IMR-90 (cell line): ENCODE measurements around the gene SMTN. TPM values are rescaled to one million over a fixed set of nuclear protein-coding genes. Genes with fewer than 3 reads are reported as not detected.

Source experiments
- ATAC-seq: fragments of 200-7000 bp; cut with Tn5 transposase; 2 replicates; pipeline ENCODE4 v1.9.1; 2020; ENCODE audit warnings: low read depth, mild to moderate bottlenecking, moderate library complexity
- BruUV-seq: library from RNA; stranded (reverse); fragments of 400-500 nt; replicated peaks from 2 replicates; lab custom pipeline; 2021; lab: Mats Ljungman, UMichigan
- CTCF ChIA-PET: fragments of 300-600 bp; formaldehyde crosslinking; extraction: SDS; loops from one replicate; lab custom pipeline; 2021; ENCODE audit warnings: antibody characterized with exemption; lab: Yijun Ruan, JAX
- POLR2A ChIA-PET: fragments of 300-600 bp; sonication (Branson Sonifier 250); formaldehyde crosslinking; loops from one replicate; lab custom pipeline; 2022; ENCODE audit warnings: antibody characterized with exemption; ENCODE audit not compliant: unreplicated experiment; lab: Charles Lee
- DNase-seq: peaks from one replicate; pipeline ENCODE4 v3.0.0; 2013
- H2AFZ ChIP-seq: replicated peaks from 2 replicates; pipeline ENCODE3; 2013; ENCODE audit warnings: low read length, mild to moderate bottlenecking; ENCODE audit not compliant: poor library complexity
- H2AK5ac ChIP-seq: 2 replicates; pipeline ENCODE4 v1.6.1; 2013; ENCODE audit warnings: low read depth, low read length, inconsistent platforms
- H2AK9ac ChIP-seq: replicated peaks from 2 replicates; pipeline ENCODE3; 2013; ENCODE audit warnings: mild to moderate bottlenecking, low read depth, low read length, moderate library complexity; ENCODE audit not compliant: poor library complexity
- H2BK120ac ChIP-seq: 2 replicates; pipeline ENCODE4 v1.6.1; 2013; ENCODE audit warnings: low read depth, low read length, inconsistent platforms
- H2BK15ac ChIP-seq: 3 replicates; pipeline ENCODE4 v1.6.1; 2013; ENCODE audit warnings: low read depth, low read length, inconsistent platforms
- H2BK20ac ChIP-seq: 2 replicates; pipeline ENCODE4 v1.6.1; 2013; ENCODE audit warnings: low read depth, mild to moderate bottlenecking, inconsistent platforms, low read length, moderate library complexity
- H2BK5ac ChIP-seq: 2 replicates; pipeline ENCODE4 v1.6.1; 2013; ENCODE audit warnings: mild to moderate bottlenecking, low read depth, low read length, inconsistent platforms; ENCODE audit not compliant: poor library complexity, severe bottlenecking
- H3K14ac ChIP-seq: replicated peaks from 2 replicates; pipeline ENCODE4 v1.6.1; 2013; ENCODE audit warnings: low read depth, low read length, inconsistent platforms
- H3K18ac ChIP-seq: 2 replicates; pipeline ENCODE4 v1.6.1; 2013; ENCODE audit warnings: low read depth, low read length, control low read depth
- H3K23ac ChIP-seq: 2 replicates; pipeline ENCODE4 v1.6.1; 2013; ENCODE audit warnings: low read depth, low read length, inconsistent platforms
- H3K27ac ChIP-seq: 2 replicates; pipeline ENCODE4 v1.5.1; 2013; ENCODE audit warnings: mild to moderate bottlenecking, control low read depth, low read length; ENCODE audit not compliant: insufficient read depth
- H3K27me3 ChIP-seq: 2 replicates; pipeline ENCODE4 v1.6.1; 2013; ENCODE audit warnings: low read length; ENCODE audit not compliant: control insufficient read depth, insufficient read depth
- H3K36me3 ChIP-seq: 2 replicates; pipeline ENCODE4 v1.6.1; 2013; ENCODE audit warnings: low read length, mixed read lengths; ENCODE audit not compliant: control insufficient read depth, insufficient read depth
- H3K4ac ChIP-seq: 2 replicates; pipeline ENCODE4 v1.6.1; 2013; ENCODE audit warnings: low read depth, low read length, inconsistent platforms
- H3K4me1 ChIP-seq: 2 replicates; pipeline ENCODE4 v1.6.1; 2013; ENCODE audit warnings: low read length, mixed read lengths; ENCODE audit not compliant: control insufficient read depth, insufficient read depth
- H3K4me2 ChIP-seq: 2 replicates; pipeline ENCODE4 v1.6.1; 2013; ENCODE audit warnings: low read depth, mild to moderate bottlenecking, control low read depth, low read length, moderate library complexity
- H3K4me3 ChIP-seq: 2 replicates; pipeline ENCODE4 v1.5.1; 2013; ENCODE audit warnings: low read depth, mild to moderate bottlenecking, control low read depth, low read length, moderate library complexity; ENCODE audit not compliant: insufficient read depth
- H3K56ac ChIP-seq: 2 replicates; pipeline ENCODE4 v1.6.1; 2013; ENCODE audit warnings: low read length, inconsistent platforms; ENCODE audit not compliant: insufficient read depth; ENCODE audit errors: extremely low read depth
- H3K79me1 ChIP-seq, 2 experiments: 2 replicates each; pipeline ENCODE4 v1.6.1; 2013; ENCODE audit warnings: low read length in 2 of 2, inconsistent platforms in 1 of 2, low read depth in 1 of 2
- H3K9ac ChIP-seq: 2 replicates; pipeline ENCODE4 v1.6.1; 2013; ENCODE audit warnings: low read depth, low read length, control low read depth
- H3K9me1 ChIP-seq: 2 replicates; pipeline ENCODE4 v1.6.1; 2013; ENCODE audit warnings: low read length, inconsistent platforms; ENCODE audit not compliant: insufficient read depth
- H3K9me3 ChIP-seq: 2 replicates; pipeline ENCODE4 v1.6.1; 2013; ENCODE audit warnings: low read length; ENCODE audit not compliant: control insufficient read depth, insufficient read depth
- H4K20me1 ChIP-seq: 2 replicates; pipeline ENCODE4 v1.6.1; 2013; ENCODE audit warnings: low read length, inconsistent platforms; ENCODE audit not compliant: insufficient read depth
- H4K5ac ChIP-seq: 2 replicates; pipeline ENCODE4 v1.6.1; 2013; ENCODE audit warnings: mild to moderate bottlenecking, low read depth, low read length, control low read depth
- H4K8ac ChIP-seq, 2 experiments: 2 replicates each; pipeline ENCODE4 v1.6.1; 2013; ENCODE audit warnings: low read depth in 2 of 2, low read length in 2 of 2, control low read depth in 1 of 2, inconsistent platforms in 1 of 2
- H4K91ac ChIP-seq: 2 replicates; pipeline ENCODE4 v1.6.1; 2013; ENCODE audit warnings: low read depth, low read length, inconsistent platforms; ENCODE audit not compliant: insufficient read depth
- RAD21 ChIP-seq: IDR thresholded peaks from 2 replicates; pipeline ENCODE4 v1.6.1; 2012; ENCODE audit warnings: low read length, improper control_type of control experiment
- WGBS, 2 experiments: methylation state at CpG; one replicate each; pipeline versions ENCODE4 v1.1.5 to v1.1.7; 2013; ENCODE audit warnings: missing lambda C conversion rate in 2 of 2; ENCODE audit not compliant: insufficient read length in 1 of 2; ENCODE audit errors: extremely low coverage in 2 of 2; 5-methylcytosine and 5-hydroxymethylcytosine counted together
- dilution Hi-C: fragments of 300-500 bp; cut with HindIII; formaldehyde crosslinking; loops from one replicate; pipeline ENCODE4 v1.14.3; 2018; ENCODE audit warnings: low sequenced_read_pairs; ENCODE audit not compliant: unreplicated experiment
- in situ Hi-C: fragments of 300-500 bp; cut with MboI; formaldehyde crosslinking; loops from 3 replicates; pipeline ENCODE4 v1.14.3; 2019; ENCODE audit warnings: low sequenced_read_pairs, inconsistent platforms, mixed read lengths
- intact Hi-C: fragments of 100-400 bp; cut with micrococcal nuclease; formaldehyde crosslinking; loops from 2 replicates; pipeline ENCODE4 v1.10.0; 2022
- polyA plus RNA-seq, 3 experiments: library from polyadenylated mRNA; depleted of rRNA; stranded (reverse); fragments of >200 nt; gene quantifications; 2 replicates each; pipeline ENCODE4 v1.2.3, GENCODE V29; 2012; ENCODE audit warnings: low replicate concordance in 1 of 3
- total RNA-seq: library from RNA; depleted of rRNA; stranded (reverse); fragments of >200 nt; gene quantifications from 2 replicates; pipeline ENCODE4 v1.2.3, GENCODE V29; 2012
- TF ChIP-seq, protein P1 (sequence below): fragments of 150-350 bp; IDR thresholded peaks from 2 replicates; pipeline ENCODE4 v1.6.1; 2017; ENCODE audit warnings: mild to moderate bottlenecking, antibody characterized with exemption, low read length, low read depth

Gene SMTN
- total and polyA plus RNA-seq, 2 of the 4 experiments (the other 2 are of a cell fraction): 53.6 to 63.7 TPM

DNA sequence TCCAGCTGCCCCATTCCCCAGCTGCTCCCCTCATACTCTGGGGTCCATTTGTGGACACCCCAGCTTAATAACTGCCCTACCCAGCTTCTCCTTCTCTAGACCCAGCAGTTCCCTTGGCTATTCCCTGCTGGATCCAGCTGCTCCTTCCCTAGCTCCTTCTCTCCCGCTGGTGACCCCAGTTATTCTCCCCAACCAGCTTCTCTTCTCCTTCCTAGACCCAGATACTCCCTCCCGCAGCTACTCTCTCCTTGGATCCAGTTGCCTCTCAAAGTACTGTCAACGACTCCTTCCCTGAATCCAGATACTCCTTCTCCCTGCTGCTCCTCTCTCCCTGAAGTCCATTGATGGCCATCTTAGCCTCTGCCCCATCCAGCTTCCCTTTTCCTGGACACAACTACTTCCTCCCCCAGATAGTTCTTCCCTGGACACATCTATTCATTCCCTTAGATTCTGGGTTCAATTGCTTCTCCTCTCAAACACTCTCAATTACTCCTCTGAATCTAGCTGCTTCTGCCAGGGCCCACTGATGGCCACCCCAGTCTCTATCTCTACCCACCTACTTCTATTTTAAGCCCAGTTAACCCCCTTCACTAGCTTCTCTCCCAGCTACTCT is 14.6 kb downstream of the SMTN start:
- peaks cover 7% of the 10 kb centered on the region; the same call in 1 of the 2 replicates for H4K20me1 ChIP-seq
- H4K91ac ChIP-seq: no peak overlapping the region
- no peaks in the 10 kb centered on the region for H3K9me3 ChIP-seq
- DNase-seq (no peak), ATAC-seq (no peak)
- peaks cover 7% of the 10 kb centered on the region; the same call in 1 of the 2 replicates for H3K9me1 ChIP-seq
- no peak overlapping the region for H3K9ac ChIP-seq
- no peak overlapping the region for H3K56ac ChIP-seq
- 100% methylated on average over 2 of the region's 3 CpGs; no CpG with 5 or more reads in 1 of the 2 experiments for WGBS, 2 experiments
- H3K4ac ChIP-seq: no peak overlapping the region
- no peak overlapping the region for H2AFZ ChIP-seq
- no peak overlapping the region for H2AK5ac ChIP-seq
- TF ChIP-seq RAD21: no peak
- TF ChIP-seq, protein P1, sequence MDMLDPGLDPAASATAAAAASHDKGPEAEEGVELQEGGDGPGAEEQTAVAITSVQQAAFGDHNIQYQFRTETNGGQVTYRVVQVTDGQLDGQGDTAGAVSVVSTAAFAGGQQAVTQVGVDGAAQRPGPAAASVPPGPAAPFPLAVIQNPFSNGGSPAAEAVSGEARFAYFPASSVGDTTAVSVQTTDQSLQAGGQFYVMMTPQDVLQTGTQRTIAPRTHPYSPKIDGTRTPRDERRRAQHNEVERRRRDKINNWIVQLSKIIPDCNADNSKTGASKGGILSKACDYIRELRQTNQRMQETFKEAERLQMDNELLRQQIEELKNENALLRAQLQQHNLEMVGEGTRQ: no peak
- H3K4me2 ChIP-seq: no peak overlapping the region
- dilution Hi-C loops (no loop called here), intact Hi-C loops (no loop called here), in situ Hi-C loops (no loop called here)
- no TSS peak for BruUV-seq
- ChIA-PET CTCF (interaction anchor here (0.6 to 1.3 kb wide), 2 partner anchors 12 to 29 kb away, joined by 3 to 6 read pairs; partner anchors contain the start of gene SELENOM), POLR2A (no interaction called here)
- H2BK5ac ChIP-seq: no peak overlapping the region
- peaks cover 12% of the 10 kb centered on the region for H3K4me1 ChIP-seq
- H3K36me3 ChIP-seq: peaks cover 80% of the 10 kb centered on the region
- no peak overlapping the region for H3K23ac ChIP-seq
- H2BK120ac ChIP-seq: no peak overlapping the region
- H2BK15ac ChIP-seq: no peak overlapping the region
- H3K79me1 ChIP-seq: peaks cover 21 to 49% of the 10 kb centered on the region in 2 experiments
- H4K5ac ChIP-seq: no peak overlapping the region
- H2BK20ac ChIP-seq: no peak overlapping the region
- no peak overlapping the region for H2AK9ac ChIP-seq
- no peak overlapping the region for H3K4me3 ChIP-seq
- H3K27ac ChIP-seq: no peak overlapping the region
- H3K27me3 ChIP-seq: no peaks in the 10 kb centered on the region
- no peak overlapping the region for H4K8ac ChIP-seq
- H3K14ac ChIP-seq: no peak overlapping the region
- H3K18ac ChIP-seq: no peak overlapping the region
